ENCODE results near the gene TMUB1.

Gene TMUB1

DNA sequence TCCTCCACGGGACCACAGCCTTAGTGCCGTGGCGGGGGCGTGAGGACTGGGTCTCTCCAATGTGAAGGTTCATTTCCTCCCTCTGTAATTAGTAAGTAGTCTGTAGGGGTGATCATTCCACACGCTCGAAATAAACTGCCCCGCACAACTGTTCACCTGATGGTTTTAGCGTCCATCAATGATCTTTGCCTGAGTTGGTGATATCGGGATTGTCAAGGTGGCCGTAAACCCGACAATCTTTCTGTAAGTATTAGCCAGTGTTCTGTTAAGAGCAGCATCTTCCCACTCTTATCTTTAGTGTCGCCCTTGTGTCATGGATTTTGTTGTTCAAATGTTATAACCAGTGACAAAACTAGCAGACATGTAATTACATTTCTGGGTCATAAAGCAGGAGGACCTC, 20.7 kb upstream of the TMUB1 start:
- no peak for DNase-seq (ENCODE audit: low spot score)

DNA sequence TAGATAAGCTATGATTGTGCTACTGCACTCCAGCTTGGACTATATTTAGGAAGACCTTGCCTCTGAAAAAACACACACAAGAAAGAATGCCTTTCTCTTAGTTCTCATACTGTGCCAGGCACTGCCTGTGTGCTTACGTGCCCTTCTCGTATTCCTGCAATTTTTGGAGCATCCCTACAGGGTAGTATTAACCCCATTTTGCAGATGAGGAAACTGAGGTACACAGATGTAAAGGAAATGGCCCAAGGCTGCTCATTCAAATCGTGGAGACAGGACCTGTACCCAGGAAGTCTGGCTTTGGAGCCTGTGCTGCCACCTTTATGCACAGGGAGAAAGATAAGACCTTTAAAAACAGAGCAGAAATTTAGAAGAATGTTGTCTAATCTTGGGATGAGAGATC, 19.7 kb upstream of the TMUB1 start:
- no peak for DNase-seq (ENCODE audit: low spot score)

DNA sequence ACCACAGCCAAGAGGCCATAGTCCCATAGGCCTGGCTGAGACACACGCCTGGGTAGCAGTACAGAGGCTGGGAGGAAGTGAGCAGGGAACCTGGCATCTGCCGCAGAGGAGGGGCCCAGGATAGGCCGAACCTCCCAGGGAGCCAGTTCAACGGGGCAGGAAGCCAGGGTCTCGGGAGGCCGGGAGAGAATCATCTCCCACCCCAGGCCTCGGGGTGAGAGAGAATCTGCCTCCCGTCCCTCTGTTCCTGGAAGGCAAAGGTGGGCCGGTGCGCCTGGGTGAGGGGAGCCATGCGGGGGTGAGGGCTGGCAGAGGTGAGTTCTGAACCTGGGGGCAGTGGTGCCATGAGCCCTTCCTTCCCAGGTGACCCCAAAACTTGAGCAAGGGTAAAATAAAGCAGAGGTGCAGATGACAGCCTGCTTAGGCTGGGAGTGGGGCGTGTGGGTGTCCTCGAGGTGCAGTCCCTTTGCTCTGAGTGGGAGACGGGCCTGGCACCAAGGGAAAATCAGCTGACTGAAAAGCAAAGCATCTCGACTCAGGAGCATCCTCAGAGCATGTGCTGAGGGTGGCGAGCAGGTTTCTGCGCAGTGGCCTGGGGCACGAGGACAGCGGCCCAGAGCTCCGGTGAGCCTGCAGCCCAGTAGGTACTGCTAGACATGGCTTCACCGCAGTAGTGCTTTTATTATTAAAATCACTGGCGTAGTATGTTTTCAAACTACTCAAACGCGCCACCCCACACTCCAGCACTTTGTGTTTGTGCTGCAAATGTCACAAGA, 18.5 kb upstream of the TMUB1 start:
- DNase-seq (ENCODE audit: low spot score) = no peak

DNA sequence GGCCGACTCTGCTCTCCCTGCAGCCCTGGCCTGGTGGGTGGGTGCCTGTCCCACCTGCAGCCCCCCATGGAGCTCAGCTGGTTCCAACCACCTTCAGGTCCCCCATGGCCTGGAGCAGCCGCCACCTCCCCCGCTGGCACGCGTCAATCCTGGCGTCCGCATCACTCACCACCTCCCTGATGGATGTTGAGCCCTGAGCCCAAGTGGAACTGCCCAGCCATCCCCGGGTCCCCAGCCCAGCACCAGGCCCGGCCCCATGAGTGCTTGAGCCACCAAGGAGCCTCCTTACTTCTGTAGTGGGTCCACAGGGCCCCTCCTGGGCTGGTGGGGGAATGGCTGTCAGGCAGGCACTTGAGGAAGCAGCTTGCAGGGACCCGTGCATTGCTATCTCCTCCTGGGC, 17.6 kb upstream of the TMUB1 start:
- DNase-seq (ENCODE audit: low spot score) = no peak

DNA sequence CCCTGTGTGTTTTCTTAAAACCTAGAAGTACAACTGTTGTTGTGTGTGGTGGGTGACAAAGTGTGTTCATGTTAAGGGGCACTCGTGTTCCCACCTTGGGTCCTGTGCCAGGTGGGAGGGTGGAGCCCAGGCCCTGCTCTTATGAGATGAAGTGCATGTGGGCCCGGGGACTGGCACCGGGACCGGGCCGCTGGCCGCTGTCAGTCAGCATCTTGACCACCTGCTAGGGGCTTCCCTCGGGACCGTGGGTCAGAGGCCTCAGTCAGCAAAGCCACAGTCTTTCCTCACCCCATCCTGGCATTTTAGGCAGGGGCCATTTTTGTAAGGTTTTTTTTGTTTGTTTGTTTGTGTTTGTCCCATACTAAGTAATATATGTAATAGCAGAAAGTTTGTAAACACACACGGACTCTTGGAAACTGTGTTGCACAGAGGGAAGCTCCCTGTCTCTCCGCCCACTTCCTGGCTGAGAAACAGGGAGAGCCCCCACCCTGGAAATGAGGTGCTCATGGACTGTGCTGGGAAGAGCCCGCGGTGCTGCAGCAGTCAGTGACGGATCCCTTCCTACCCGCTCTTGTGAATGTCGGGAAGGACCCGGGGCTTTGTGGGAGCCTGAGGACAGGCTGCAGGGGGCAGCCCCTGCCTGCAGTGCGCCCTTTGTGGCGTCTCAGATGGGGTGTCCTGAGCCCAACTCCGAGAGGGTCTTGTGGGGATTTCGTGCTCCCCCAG, 16.4 kb upstream of the TMUB1 start:
- no peak for DNase-seq (ENCODE audit: low spot score)

DNA sequence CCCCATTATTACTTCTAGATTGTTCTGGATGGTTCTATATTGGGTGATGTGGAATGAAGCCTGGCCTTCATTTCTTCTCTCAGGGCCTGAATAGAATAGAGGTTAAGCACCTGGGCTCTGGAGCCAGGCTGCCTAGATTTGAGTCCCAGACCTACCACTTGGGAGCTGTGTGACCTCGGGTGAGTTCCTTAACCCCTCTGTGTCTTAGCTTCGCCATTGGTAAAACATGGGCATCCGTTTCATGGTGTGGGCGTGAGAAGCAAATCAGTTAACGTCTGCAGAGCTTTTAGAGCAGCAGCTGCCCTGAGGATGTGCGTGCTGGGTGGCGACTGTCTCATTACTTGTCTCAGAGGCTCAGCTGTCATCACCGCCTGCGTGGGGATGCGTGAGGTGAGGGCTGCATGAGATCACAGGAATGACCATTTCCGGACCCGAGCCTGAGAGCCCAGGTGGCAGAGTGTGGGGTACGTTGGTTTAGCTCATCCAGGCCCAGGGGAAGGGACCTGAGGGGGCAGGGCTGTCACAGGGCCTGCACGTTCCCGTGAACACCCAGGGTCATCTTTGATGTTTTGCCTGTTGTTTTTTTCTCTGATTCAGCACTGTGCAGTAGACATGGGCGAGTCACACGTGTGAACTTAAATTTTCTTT, 12.7 kb upstream of the TMUB1 start:
- DNase-seq (ENCODE audit: low spot score) = no peak

DNA sequence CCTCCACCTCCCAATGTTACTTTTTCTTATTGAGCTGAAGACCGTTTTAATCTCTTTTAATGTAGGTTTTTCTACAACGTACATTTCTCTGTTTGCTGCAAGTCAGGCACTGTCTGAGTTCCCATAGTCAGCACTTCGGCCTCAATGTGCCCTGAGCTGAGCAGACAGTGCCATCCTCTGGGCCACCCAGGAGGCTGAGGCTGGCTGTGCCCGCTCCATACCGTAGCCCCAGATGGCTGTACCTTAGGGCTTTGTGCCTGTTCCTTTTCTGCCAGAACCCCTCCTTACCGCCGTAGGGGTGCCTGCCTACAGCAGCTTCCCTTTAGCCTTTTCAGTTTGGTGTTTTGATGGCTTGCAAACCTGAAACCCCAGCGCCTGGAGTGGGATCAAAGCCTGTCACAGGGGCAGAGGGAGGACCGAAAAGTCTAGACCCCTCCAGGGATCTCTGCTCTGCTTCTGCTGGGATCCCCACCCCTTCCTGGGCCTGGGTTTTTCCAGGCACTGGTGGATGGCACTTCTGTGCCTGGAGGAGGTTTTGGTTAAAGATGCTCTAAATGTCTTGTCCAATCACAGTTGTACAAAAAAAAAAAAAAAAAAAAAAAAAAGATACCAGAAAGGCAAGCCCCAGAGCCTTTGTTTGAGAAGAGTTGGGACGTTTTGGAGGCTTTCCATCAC, 12.0 kb upstream of the TMUB1 start:
- no peak for DNase-seq (ENCODE audit: low spot score)

DNA sequence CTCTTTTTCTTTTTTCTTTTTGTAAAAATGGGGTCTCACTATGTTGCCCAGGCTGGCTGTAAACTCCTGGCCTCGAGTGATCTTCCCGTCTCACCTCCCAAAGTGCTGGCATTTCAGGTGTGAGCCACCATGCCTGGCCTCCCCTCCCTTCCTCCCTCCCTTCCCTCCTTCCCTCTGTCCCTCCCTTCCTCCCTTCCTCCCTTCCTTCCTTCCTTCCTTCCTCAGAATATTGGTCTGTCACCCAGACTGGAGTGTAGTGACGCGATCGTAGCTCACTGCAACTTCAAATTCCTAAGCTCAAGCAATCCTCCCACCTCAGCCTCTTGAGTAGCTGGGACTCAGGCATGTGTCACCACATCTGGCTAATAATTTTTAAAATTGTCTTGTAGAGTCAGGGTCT, 11.4 kb upstream of the TMUB1 start:
- no peak for DNase-seq (ENCODE audit: low spot score)

DNA sequence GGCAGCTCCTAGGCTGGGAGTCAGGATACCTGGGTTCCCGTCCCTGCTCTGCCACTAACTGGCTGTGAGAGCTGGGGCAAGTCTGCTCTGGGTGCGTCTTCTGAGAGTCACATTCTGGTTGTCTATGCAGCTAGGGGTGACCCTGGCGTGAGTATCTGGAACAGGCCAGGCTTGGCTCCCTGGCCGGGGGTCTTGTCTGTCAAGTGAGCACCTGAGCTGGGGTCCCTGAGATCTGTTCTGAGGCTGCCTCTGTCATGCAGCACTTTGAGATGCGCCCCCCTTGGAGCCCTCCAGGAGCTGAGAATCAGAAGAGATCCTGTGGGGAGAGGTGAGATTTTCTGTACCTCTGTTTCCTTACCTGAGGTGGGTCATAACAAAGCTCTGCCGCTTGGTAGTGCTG, 10.5 kb upstream of the TMUB1 start:
- no peak for DNase-seq (ENCODE audit: low spot score)

DNA sequence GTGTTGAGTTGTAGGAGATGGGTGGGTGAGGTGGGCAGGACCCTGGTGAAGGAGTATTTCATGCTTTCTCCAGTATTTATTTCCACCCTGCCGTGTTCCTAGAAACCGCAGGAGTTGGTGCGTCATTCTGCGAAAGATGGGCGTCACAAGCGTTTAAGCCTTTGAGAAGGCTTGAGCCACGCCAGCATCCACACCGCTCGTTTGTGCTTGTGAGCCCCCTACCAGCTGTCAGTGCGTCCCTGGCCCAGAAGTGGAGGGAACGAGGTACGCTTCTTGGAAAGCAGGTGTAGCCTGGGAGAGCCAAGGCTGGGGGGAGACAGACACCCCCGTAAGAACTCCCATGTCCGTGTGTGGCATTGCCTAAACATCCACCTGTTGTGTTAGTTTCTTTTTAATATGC, 8.7 kb upstream of the TMUB1 start:
- DNase-seq (ENCODE audit: low spot score) = no peak

DNA sequence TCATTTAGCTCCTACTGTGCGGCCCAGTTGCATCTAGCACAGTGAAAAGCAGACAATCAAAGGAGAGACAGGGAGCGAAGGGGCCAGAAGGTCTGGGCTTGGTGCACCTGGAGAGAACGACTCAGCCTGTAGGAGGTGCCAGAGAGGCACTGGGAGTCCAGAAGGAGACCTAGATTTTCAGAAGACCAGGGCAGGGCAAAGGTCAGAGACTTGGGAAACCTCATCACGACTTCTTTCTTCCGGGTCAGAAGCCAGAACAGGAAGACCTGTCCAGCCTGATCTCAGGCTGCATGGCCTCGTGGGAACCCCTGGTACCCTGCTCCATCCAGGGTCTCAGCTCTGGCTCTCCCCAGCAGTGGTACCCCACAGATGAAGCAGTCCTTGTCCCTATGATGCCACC, 8.1 kb upstream of the TMUB1 start:
- peak; percentile 72 for DNase-seq (ENCODE audit: low spot score)

DNA sequence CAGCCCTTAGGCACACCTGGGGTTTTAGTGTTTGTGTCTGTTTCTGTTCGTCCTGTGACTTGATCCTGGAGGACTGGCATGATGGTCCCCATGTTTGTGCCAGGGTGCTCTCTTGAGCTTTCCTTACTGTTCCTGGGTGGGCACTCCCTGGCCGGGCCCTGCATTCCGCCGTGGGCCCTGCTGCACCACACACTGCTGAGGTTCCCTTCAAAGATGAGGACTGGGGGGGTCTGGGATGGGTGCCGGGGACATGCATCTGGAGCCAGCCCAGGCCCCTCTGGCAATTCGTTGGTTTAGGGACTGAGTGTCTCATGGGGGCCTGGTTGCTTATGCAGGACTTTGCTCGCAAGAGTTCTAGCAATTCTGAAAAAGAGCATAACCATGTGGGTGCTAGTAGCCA, 7.7 kb upstream of the TMUB1 start:
- DNase-seq (ENCODE audit: low spot score) = no peak

DNA sequence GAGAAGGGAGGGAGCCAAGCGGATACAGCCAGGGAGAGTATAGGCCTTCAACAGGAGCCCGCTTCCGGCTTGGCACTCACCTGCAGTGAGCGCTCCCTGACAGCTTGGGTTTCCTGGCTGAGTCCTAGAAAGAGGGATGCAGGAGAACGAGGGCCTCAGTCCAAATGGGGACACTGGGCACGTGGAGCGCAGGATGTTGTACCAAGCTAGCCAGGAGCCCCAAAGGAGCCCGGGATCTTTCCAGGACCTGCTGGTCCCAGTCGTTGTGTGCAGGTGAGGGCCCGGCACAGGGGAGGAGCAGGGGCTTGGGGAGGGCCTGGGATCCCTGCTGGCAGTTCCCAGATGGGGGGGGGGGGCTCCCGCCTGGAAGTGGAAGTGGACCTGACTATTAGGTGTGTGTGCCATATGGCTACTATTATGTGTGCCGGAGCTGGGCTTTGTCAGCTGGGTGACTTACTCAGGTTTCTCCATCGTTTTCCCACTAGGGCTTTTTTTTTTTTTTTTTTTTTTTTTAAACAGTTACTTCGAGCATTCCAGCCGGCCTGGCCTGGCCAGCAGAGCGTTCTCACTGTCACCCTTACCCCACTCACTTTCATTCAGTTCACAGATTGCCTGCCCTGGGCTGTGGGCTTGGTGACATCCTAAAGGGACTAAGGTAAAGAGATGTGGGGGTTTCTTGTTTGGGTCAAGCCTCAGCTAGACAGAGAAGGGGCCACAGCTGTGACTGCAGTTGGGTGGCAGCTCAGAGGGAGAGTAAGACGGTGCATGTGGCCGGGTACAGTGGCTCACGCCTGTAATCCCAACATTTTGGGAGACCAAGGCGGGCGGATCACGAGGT, 6.8 kb upstream of the TMUB1 start:
- no peak for DNase-seq (ENCODE audit: low spot score)

DNA sequence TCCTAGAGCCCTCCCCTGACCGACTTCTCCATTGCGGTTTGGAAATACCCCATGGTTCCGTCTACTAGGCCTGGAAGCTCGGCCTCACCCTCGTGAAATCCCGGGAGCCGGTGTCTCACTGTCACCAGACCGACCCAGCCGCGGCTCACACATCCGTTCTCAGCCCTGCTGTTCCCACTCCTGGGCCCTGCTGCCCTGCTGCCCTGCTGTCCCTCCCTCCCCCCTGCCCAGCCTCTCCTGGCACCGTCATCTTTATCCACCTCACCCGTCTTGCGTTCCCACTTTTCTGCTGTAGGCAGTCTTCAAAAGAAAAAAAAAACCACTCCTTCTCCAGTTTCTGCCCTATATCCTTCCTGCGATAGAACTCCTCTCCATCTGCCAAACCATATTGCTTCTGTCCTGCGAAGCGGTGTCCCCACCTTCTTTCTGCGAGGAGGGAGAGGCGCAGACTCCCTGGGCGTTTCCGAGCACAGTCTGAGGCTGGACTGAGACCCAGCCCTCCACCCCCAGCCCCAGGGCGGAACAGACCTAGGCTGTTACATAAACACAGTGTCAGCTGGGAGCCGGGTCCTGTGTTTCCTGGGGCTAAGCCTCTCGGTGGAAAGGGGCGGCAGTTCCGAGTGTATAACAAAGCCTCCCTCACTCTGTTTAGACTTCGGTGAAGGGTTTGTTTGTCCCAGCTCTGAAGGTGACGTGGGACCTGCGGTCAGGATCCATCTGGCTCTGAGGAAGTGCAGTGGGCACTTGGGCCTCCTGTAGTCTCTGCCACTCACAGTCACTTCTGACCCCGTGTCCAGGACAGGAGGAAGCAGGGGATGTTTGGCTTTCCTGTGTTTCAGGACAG, 5.8 kb upstream of the TMUB1 start:
- no peak for DNase-seq (ENCODE audit: low spot score)

DNA sequence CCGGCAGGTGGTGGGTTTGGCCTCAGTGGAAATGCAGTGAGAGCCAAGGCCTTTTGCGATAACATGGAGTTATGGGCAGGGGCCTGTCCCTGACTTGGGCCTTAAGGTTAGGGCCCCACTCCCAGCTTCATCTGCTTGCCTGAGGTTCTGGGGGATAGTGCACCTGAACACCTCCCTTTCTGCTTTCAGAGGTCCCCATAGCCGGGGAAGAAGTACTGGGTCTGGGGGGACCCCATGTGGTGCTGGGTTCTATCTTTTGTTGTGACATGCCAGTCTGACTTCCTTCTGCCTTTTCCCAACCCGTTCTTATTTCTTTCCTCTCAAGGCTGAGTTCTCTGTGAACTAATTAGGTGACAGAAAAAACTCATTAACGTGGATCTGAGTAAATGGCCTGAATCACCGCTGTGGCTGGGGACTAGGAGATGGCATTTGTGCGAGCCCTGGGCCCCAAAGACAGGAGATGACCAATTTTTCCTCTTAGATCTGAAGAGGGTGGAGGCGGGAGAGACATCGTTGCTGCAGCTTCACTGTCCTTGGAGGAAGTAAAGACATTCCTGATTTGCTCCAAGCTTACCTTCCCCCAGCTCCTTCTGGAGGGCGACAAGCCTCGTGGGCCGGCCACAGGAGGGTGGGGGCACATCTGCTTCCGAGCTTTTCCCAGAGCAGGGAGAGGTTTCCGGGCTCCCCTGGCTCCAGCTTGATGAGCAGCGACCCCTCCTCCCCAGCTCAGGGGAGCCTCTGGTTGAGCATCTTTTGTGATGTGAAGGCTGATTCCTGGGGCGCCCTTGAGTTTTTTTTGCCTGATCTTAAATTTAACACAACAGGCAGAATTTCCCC, 4.9 kb upstream of the TMUB1 start:
- DNase-seq (ENCODE audit: low spot score) = no peak

DNA sequence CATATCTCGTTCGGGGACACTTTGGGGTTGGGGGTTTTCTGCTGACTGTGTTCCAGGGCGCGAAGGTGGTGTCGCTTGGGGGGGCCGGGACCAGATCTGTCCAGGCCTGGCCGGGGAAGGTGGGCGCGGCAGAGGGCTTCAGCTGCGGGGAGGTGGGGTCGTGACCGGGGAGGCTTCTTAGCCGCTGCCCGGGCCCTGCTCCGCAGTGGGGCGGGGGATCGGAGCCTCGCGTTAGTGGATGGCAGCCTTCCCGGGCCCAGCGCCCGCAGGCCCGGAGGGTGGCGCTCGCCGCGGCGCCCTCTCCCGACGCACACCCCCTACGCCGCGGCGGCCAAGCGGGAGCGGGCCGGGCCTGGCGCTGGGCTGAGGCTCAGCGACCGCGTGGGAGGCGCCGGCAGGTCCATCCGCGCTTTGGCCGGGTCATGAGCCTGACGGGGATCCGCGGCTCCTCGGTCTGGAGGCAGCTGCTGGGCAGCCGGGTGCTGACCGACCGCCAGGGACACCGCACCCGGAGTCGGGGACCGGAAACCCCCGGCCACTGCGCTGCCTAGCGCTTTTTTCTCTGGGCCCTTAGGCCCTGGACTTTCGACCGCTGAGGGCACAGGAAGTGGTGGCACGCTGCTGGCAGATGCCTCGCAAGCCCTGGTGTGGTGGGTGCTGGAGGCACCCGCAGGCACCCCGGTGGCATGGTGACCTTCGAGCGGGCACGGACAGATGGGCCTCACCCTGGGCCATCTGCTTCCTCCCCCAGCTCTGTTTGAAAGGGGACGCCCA, 4.1 kb upstream of the TMUB1 start:
- DNase-seq (ENCODE audit: low spot score) = peak; percentile 53

DNA sequence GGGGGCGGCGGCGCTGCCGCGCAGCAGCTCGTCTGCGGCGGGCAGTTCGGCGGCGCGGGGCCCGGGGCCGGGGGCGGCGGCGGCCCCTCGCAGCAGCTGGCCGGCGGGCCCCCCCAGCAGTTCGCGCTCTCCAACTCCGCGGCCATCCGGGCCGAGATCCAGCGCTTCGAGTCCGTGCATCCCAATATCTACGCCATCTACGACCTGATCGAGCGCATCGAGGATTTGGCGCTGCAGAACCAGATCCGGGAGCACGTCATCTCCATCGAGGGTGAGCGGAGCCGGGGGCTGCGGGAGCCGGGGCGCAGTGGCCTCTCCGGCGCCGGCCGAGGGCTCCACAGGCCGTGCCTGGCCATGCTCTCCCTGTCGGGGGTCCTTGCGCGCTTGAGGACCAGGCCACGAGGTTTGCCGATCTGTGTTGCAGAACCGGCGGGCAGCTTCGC, 3.5 kb upstream of the TMUB1 start:
- DNase-seq (ENCODE audit: low spot score) = no peak

DNA sequence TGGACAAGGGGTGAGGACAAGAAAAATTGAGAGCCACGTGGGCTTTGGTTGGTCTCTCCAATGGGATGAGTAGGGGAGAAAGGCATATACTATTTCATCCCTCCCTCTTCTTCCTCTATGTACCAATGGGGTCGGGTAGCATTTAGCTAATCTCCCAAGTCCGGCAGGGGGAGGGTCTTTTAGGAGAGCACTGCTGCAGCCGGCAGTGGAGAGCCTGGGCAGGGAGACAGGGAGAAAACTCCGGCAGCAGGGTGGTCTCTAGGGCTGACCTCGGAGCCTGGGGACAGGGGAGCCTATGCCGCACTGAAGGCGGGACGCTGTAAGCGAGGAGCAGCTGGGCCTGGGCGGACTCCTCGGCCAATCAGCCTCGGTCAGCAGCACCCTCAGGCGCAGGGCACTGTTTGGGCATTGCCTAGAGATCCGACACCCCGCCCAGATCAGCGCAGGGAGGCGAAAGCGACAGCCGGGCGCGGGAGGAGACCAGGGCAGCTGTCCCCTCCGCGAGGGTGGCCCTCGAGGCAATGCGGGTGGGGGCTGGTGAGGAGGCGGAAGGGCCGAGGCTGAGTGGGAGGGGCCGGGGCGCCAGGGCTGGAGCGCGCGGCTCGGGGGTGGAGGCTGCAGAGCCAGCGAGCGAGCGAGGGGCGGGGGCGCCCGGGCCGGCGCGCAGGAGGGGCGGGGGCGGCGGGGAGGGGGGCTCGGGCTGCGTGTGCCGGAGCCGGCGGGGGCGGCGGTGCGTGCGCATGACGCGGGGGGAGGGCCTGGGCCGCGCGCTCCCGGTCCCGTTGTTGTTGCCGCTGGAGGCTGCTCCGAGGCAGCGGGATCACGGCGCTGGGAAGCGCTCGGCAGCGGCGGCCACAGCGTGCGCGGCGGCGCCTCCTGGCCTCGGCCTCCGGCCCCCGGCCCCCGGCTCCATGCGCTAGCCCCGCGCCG, 2.7 kb upstream of the TMUB1 start, which contains the start of gene AGAP3:
Gene AGAP3 (plus strand): TSS at position 785 of the 930 bp plus-strand sequence. CDS start 267 bp downstream, outside the sequence.
- peak; percentile 91 for DNase-seq (ENCODE audit: low spot score)

Data from iPS-NIHi11 (cell line).